WTC11 (cell line): ENCODE data around the gene PTPN2. TPM values are rescaled to one million over a fixed set of nuclear protein-coding genes. Genes with fewer than 3 reads are reported as not detected.

Source experiments
- ATAC-seq: fragments of 200-7000 bp; cut with Tn5 transposase; 2 replicates; pipeline ENCODE4 v1.10.0; 2021; ENCODE audit warnings: mild to moderate bottlenecking, moderate library complexity
- CTCF ChIA-PET: fragments of 300-600 bp; sonication (Branson Sonifier 250); formaldehyde crosslinking; loops from one replicate; lab custom pipeline; 2021; ENCODE audit warnings: antibody characterized with exemption; lab: Charles Lee
- POLR2A ChIA-PET: fragments of 350-600 bp; sonication (Branson Sonifier 250); formaldehyde crosslinking; loops from one replicate; lab custom pipeline; 2021; ENCODE audit warnings: antibody characterized with exemption; lab: Charles Lee
- DNase-seq: peaks from one replicate; pipeline ENCODE4 v3.0.0; 2021; ENCODE audit warnings: low spot score
- H3K27ac Mint-ChIP-seq: 2 replicates; pipeline ENCODE4 v1.8.0; 2021; ENCODE audit warnings: mixed read lengths
- H3K27me3 Mint-ChIP-seq: 2 replicates; pipeline ENCODE4 v1.8.0; 2021; ENCODE audit warnings: low read depth, mild to moderate bottlenecking, moderate library complexity, mixed read lengths
- H3K36me3 Mint-ChIP-seq: 2 replicates; pipeline ENCODE4 v1.8.0; 2021; ENCODE audit warnings: mixed read lengths
- H3K4me1 Mint-ChIP-seq: 2 replicates; pipeline ENCODE4 v1.8.0; 2022; ENCODE audit warnings: mixed read lengths
- H3K4me3 Mint-ChIP-seq: 2 replicates; pipeline ENCODE4 v1.8.0; 2021; ENCODE audit warnings: mild to moderate bottlenecking, moderate library complexity, mixed read lengths
- H3K9me3 Mint-ChIP-seq: 2 replicates; pipeline ENCODE4 v1.8.0; 2021; ENCODE audit warnings: mixed read lengths
- CREB1 ChIP-seq: sonication (generic); formaldehyde crosslinking; IDR thresholded peaks from 2 replicates; pipeline ENCODE4 v1.8.0; 2023; ENCODE audit warnings: mild to moderate bottlenecking, missing genetic modification reagents
- CTCF ChIP-seq: fragments of 200-600 bp; IDR thresholded peaks from 2 replicates; pipeline ENCODE4 v1.8.0; 2022; ENCODE audit warnings: antibody characterized with exemption
- EMX1 ChIP-seq: fragments of 250-450 bp; sonication (Bioruptor Pico); IDR thresholded peaks from 2 replicates; pipeline ENCODE4 v1.8.0; 2021; ENCODE audit warnings: mild to moderate bottlenecking
- FOXP1 ChIP-seq: sonication (generic); formaldehyde crosslinking; IDR thresholded peaks from 2 replicates; pipeline ENCODE4 v1.8.0; 2022; ENCODE audit warnings: missing genetic modification reagents, mild to moderate bottlenecking, moderate library complexity, borderline replicate concordance
- MLX ChIP-seq: sonication (generic); formaldehyde crosslinking; IDR thresholded peaks from 2 replicates; pipeline ENCODE4 v1.8.1; 2023; ENCODE audit warnings: mild to moderate bottlenecking, missing genetic modification reagents, moderate library complexity
- NFYB ChIP-seq: sonication (generic); formaldehyde crosslinking; conservative IDR thresholded peaks from 2 replicates; pipeline ENCODE4 v1.8.0; 2022; ENCODE audit warnings: low read depth, missing genetic modification reagents
- RELA ChIP-seq: sonication (generic); formaldehyde crosslinking; IDR thresholded peaks from 2 replicates; pipeline ENCODE4 v1.8.1; 2022; ENCODE audit warnings: missing genetic modification reagents, mild to moderate bottlenecking, borderline replicate concordance
- SMAD3 ChIP-seq: sonication (generic); formaldehyde crosslinking; IDR thresholded peaks from 2 replicates; pipeline ENCODE4 v1.8.0; 2022; ENCODE audit warnings: missing genetic modification reagents, mild to moderate bottlenecking, borderline replicate concordance
- SOX15 ChIP-seq: fragments of 250-450 bp; sonication (Bioruptor Pico); IDR thresholded peaks from 2 replicates; pipeline ENCODE4 v1.9.0; 2021; ENCODE audit warnings: mild to moderate bottlenecking
- SP1 ChIP-seq: sonication (generic); formaldehyde crosslinking; conservative IDR thresholded peaks from 2 replicates; pipeline ENCODE4 v1.8.1; 2022; ENCODE audit warnings: missing genetic modification reagents
- STAT6 ChIP-seq: sonication (generic); formaldehyde crosslinking; conservative IDR thresholded peaks from 2 replicates; pipeline ENCODE4 v1.8.1; 2023; ENCODE audit warnings: mild to moderate bottlenecking, low read depth, missing genetic modification reagents, moderate library complexity
- TP53 ChIP-seq: sonication (generic); formaldehyde crosslinking; IDR thresholded peaks from 2 replicates; pipeline ENCODE4 v1.8.1; 2023; ENCODE audit warnings: mild to moderate bottlenecking, missing genetic modification reagents
- ZNF138 ChIP-seq: sonication (generic); formaldehyde crosslinking; conservative IDR thresholded peaks from 2 replicates; pipeline ENCODE4 v1.8.1; 2022; ENCODE audit warnings: mild to moderate bottlenecking, moderate library complexity, missing genetic modification reagents
- ZNF219 ChIP-seq: sonication (generic); formaldehyde crosslinking; IDR thresholded peaks from 2 replicates; pipeline ENCODE4 v1.8.0; 2023; ENCODE audit warnings: missing genetic modification reagents, mild to moderate bottlenecking, borderline replicate concordance
- ZNF263 ChIP-seq: sonication (generic); formaldehyde crosslinking; IDR thresholded peaks from 2 replicates; pipeline ENCODE4 v1.8.1; 2022; ENCODE audit warnings: low read depth, mild to moderate bottlenecking, moderate library complexity, missing genetic modification reagents
- ZNF416 ChIP-seq: fragments of 250-450 bp; sonication (Bioruptor Pico); IDR thresholded peaks from 2 replicates; pipeline ENCODE4 v1.9.0; 2021; ENCODE audit warnings: mild to moderate bottlenecking, inconsistent platforms
- ZNF512 ChIP-seq: sonication (generic); formaldehyde crosslinking; IDR thresholded peaks from 2 replicates; pipeline ENCODE4 v1.8.1; 2022; ENCODE audit warnings: missing genetic modification reagents, borderline replicate concordance
- ZSCAN18 ChIP-seq: fragments of 250-450 bp; sonication (Bioruptor Pico); IDR thresholded peaks from 2 replicates; pipeline ENCODE4 v2.1.2; 2022; ENCODE audit warnings: mild to moderate bottlenecking, moderate library complexity
- total RNA-seq: library from RNA; stranded (reverse); gene quantifications from 3 replicates; pipeline ENCODE4 v1.2.3, GENCODE V29; 2021
- TF ChIP-seq, protein P1 (sequence below): sonication (generic); formaldehyde crosslinking; IDR thresholded peaks from 2 replicates; pipeline ENCODE4 v1.8.1; 2022; ENCODE audit warnings: mild to moderate bottlenecking, missing genetic modification reagents, moderate library complexity, borderline replicate concordance
- TF ChIP-seq, protein P2 (sequence below): fragments of 250-450 bp; sonication (Bioruptor Pico); conservative IDR thresholded peaks from 2 replicates; pipeline ENCODE4 v1.9.0; 2021; ENCODE audit warnings: mild to moderate bottlenecking

Gene PTPN2
- total RNA-seq, 1 experiment from 2014 or later = 37.7 TPM

GRCh38 chr18:12791610-12792009 is 92.4 kb downstream of the PTPN2 start:
- DNase-seq (no peak), ATAC-seq (no peak)
- Mint-ChIP-seq H3K36me3 (no peaks in the 10 kb centered on the region; the same call in 1 of the 2 replicates), H3K27ac (no peak overlapping the region), H3K27me3 (no peaks in the 10 kb centered on the region), H3K9me3 (no peaks in the 10 kb centered on the region), H3K4me1 (no peaks in the 10 kb centered on the region), H3K4me3 (no peak overlapping the region)
- ChIA-PET CTCF (no interaction called here), POLR2A (no interaction called here)
- TF ChIP-seq ZNF416 = no peak
- TF ChIP-seq SMAD3 (CRISPR knock-in tag) = no peak
- TF ChIP-seq ZSCAN18 (CRISPR knock-in tag) = no peak
- no peak for TF ChIP-seq EMX1 (CRISPR knock-in tag)
- no peak for TF ChIP-seq FOXP1
- no peak for TF ChIP-seq ZNF263 (CRISPR knock-in tag)
- TF ChIP-seq SP1 = no peak
- TF ChIP-seq ZNF219 (CRISPR knock-in tag) = no peak
- TF ChIP-seq, protein P1, sequence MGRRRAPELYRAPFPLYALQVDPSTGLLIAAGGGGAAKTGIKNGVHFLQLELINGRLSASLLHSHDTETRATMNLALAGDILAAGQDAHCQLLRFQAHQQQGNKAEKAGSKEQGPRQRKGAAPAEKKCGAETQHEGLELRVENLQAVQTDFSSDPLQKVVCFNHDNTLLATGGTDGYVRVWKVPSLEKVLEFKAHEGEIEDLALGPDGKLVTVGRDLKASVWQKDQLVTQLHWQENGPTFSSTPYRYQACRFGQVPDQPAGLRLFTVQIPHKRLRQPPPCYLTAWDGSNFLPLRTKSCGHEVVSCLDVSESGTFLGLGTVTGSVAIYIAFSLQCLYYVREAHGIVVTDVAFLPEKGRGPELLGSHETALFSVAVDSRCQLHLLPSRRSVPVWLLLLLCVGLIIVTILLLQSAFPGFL (CRISPR knock-in tag) = no peak
- TF ChIP-seq CREB1 (CRISPR knock-in tag) = no peak
- no peak for TF ChIP-seq NFYB (CRISPR knock-in tag)
- TF ChIP-seq MLX = no peak

DNA sequence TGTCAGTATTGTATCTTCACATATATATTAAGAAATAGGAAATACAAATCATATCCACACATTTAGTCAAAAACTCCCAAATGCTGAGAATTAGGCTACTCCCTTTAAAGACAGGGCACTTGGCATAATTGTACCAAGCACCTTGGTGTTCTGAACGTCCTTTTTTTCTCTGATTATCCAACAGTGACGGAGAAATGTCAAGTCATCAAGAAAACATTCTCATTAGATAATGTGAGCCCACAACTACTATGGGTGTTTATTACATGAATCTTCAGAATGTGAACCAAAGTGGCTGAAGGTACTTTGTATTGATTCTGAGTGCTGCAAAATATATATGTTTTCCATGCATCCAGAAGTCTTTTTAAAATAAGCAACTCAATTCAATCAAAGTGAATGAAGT is 97.4 kb downstream of the PTPN2 start:
- DNase-seq (no peak), ATAC-seq (no peak)
- no peak overlapping the region for H3K27ac Mint-ChIP-seq
- H3K4me3 Mint-ChIP-seq = no peak overlapping the region
- CTCF ChIA-PET = no interaction called here
- no peak for TF ChIP-seq ZNF138 (CRISPR knock-in tag)
- TF ChIP-seq TP53 (CRISPR knock-in tag) = no peak
- TF ChIP-seq RELA (CRISPR knock-in tag) = no peak
- TF ChIP-seq NFYB (CRISPR knock-in tag) = no peak
- no peak for TF ChIP-seq CTCF
- TF ChIP-seq, protein P2, sequence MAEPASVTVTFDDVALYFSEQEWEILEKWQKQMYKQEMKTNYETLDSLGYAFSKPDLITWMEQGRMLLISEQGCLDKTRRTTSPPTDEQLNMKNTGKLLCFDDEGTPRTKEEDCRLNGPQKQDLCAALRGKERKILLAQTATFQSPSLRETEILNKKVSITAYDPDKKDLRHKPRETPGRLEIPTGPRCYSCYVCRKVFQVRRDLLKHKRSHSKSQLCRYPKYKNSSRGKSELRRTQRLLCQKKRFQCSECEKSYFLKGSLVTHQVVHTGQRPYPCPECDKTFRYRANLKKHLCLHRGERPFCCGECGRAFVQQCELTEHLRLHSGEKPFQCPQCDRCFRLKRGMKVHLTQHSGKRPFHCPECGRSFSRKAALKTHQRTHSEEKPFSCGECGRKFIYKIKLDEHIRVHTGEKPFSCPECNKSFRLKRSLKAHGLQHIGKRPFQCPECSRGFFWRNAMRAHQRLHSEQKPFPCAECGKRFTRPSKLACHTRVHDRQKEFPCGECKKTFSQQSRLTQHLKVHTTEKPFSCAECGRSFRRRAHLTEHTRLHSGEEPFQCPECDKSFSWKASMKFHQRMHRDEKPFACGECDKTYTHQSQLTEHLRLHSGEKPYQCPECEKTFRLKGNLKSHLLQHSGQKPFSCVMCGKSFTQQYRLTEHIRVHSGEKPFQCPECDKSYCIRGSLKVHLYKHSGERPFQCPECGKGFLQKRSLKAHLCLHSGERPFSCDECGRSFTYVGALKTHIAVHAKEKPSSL (CRISPR knock-in tag) = no peak
- TF ChIP-seq SOX15 (CRISPR knock-in tag) = no peak
- no peak for TF ChIP-seq ZNF512 (CRISPR knock-in tag)
- no peak for TF ChIP-seq STAT6
- no peaks in the 10 kb centered on the region for H3K9me3 Mint-ChIP-seq
- POLR2A ChIA-PET = no interaction called here
- H3K36me3 Mint-ChIP-seq = no peaks in the 10 kb centered on the region
- no peaks in the 10 kb centered on the region for H3K4me1 Mint-ChIP-seq
- no peaks in the 10 kb centered on the region for H3K27me3 Mint-ChIP-seq
